Activated CD4-positive, alpha-beta T cell treated with anti-CD3 and anti-CD28 coated beads for 36 hours (primary cell): ENCODE measurements around the gene SETBP1. TPM values are rescaled to one million over a fixed set of nuclear protein-coding genes. Genes with fewer than 3 reads are reported as not detected.

Experiments used
- ATAC-seq: fragments of 200-7000 bp; cut with Tn5 transposase; one replicate; pipeline ENCODE4 v1.10.0; 2021; ENCODE audit warnings: mild to moderate bottlenecking, moderate library complexity
- CTCF ChIA-PET: fragments of 350-600 bp; sonication (Branson Sonifier 250); formaldehyde crosslinking; loops from one replicate; lab custom pipeline; 2021; ENCODE audit warnings: antibody characterized with exemption; lab: Charles Lee
- POLR2A ChIA-PET: fragments of 350-600 bp; sonication (Branson Sonifier 250); formaldehyde crosslinking; loops from one replicate; lab custom pipeline; 2021; ENCODE audit warnings: antibody characterized with exemption, inconsistent platforms; lab: Charles Lee
- DNase-seq: peaks from one replicate; pipeline ENCODE4 v3.0.0-alpha.2; 2020
- H3K27ac Mint-ChIP-seq: one replicate; pipeline ENCODE4 v1.8.0; 2021; ENCODE audit warnings: mixed read lengths
- H3K27me3 Mint-ChIP-seq: one replicate; pipeline ENCODE4 v1.8.0; 2021; ENCODE audit warnings: mixed read lengths
- H3K36me3 Mint-ChIP-seq: one replicate; pipeline ENCODE4 v1.8.0; 2021; ENCODE audit warnings: low read depth, mixed read lengths
- H3K4me1 Mint-ChIP-seq: one replicate; pipeline ENCODE4 v1.8.0; 2021; ENCODE audit warnings: mixed read lengths
- H3K4me3 Mint-ChIP-seq: one replicate; pipeline ENCODE4 v1.8.0; 2021; ENCODE audit warnings: mild to moderate bottlenecking, moderate library complexity, mixed read lengths
- H3K9me3 Mint-ChIP-seq: one replicate; pipeline ENCODE4 v1.8.0; 2021; ENCODE audit warnings: low read depth, mixed read lengths
- intact Hi-C, 2 experiments: fragments of 100-400 bp; cut with DNase I in 1 of 2; cut with micrococcal nuclease in 1 of 2; formaldehyde crosslinking; loops; one replicate each; pipeline versions ENCODE4 v1.14.2 to v1.15.1; 2022 to 2024; cut with DNase I, micrococcal nuclease
- total RNA-seq, 2 experiments: library from RNA; stranded (reverse); gene quantifications; one replicate each; pipeline ENCODE4 v1.2.3, GENCODE V29; 2021

SETBP1 gene
- total RNA-seq, 2 experiments from 2014 or later = 6.3 to 6.6 TPM

GRCh38 chr18:44652722-44653121 lies 28.0 kb upstream of the SETBP1 start:
- intact Hi-C loops = no loop called here
- POLR2A ChIA-PET = no interaction called here
- DNase-seq (no peak), ATAC-seq (no peak)
- no peak overlapping the region for H3K4me3 Mint-ChIP-seq
- no peaks in the 10 kb centered on the region for H3K9me3 Mint-ChIP-seq
- H3K4me1 Mint-ChIP-seq = no peaks in the 10 kb centered on the region
- H3K27me3 Mint-ChIP-seq = peaks cover 9% of the 10 kb centered on the region
- CTCF ChIA-PET = no interaction called here
- H3K27ac Mint-ChIP-seq = no peak overlapping the region
- H3K36me3 Mint-ChIP-seq = no peaks in the 10 kb centered on the region

- intact Hi-C loops = no loop called here
- Mint-ChIP-seq H3K4me3 (no peak overlapping the region), H3K4me1 (no peaks in the 10 kb centered on the region), H3K36me3 (no peaks in the 10 kb centered on the region), H3K9me3 (no peaks in the 10 kb centered on the region), H3K27me3 (peaks cover 7% of the 10 kb centered on the region), H3K27ac (no peak overlapping the region)
- CTCF ChIA-PET = interaction anchor here (0.7 to 0.8 kb wide), 3 partner anchors 12 to 559 kb away, joined by 3 read pairs; no protein-coding TSS in a partner anchor
- POLR2A ChIA-PET = no interaction called here
- ATAC-seq (no peak), DNase-seq (no peak)
Measured at GRCh38 chr18:44654573-44654972, 26.1 kb upstream of the SETBP1 start.

- ChIA-PET POLR2A (no interaction called here), CTCF (interaction anchor here (0.7 kb wide), 2 partner anchors 13 to 558 kb away, joined by 3 read pairs; no protein-coding TSS in a partner anchor)
- Mint-ChIP-seq H3K27ac (no peak overlapping the region), H3K9me3 (no peaks in the 10 kb centered on the region), H3K36me3 (no peaks in the 10 kb centered on the region), H3K4me1 (no peaks in the 10 kb centered on the region), H3K27me3 (peaks cover 10% of the 10 kb centered on the region), H3K4me3 (no peak overlapping the region)
- ATAC-seq (no peak), DNase-seq (no peak)
- intact Hi-C loops = no loop called here
Measured at GRCh38 chr18:44655435-44655834, 25.3 kb upstream of the SETBP1 start.

GRCh38 chr18:44659771-44660170 lies 20.9 kb upstream of the SETBP1 start:
- ChIA-PET POLR2A (no interaction called here), CTCF (interaction anchor here (0.7 kb wide), 1 partner anchor 227 kb away, joined by 3 read pairs; no protein-coding TSS in a partner anchor)
- intact Hi-C loops = no loop called here
- no peak overlapping the region for H3K27ac Mint-ChIP-seq
- H3K27me3 Mint-ChIP-seq = peaks cover 11% of the 10 kb centered on the region
- DNase-seq (no peak), ATAC-seq (no peak)
- H3K4me3 Mint-ChIP-seq = no peak overlapping the region
- H3K9me3 Mint-ChIP-seq = no peaks in the 10 kb centered on the region
- no peaks in the 10 kb centered on the region for H3K36me3 Mint-ChIP-seq
- H3K4me1 Mint-ChIP-seq = no peaks in the 10 kb centered on the region

- Mint-ChIP-seq H3K27me3 (peaks cover 32% of the 10 kb centered on the region), H3K27ac (no peak overlapping the region), H3K4me3 (no peak overlapping the region), H3K36me3 (no peaks in the 10 kb centered on the region), H3K9me3 (no peaks in the 10 kb centered on the region), H3K4me1 (no peaks in the 10 kb centered on the region)
- POLR2A ChIA-PET = no interaction called here
- CTCF ChIA-PET = interaction anchor here (0.7 kb wide), 1 partner anchor 13 kb away, joined by 3 read pairs; no protein-coding TSS in a partner anchor
- intact Hi-C loops = no loop called here
- DNase-seq (no peak), ATAC-seq (no peak)
Measured at GRCh38 chr18:44668270-44668975, 12.3 kb upstream of the SETBP1 start.

- no peak for ATAC-seq
- H3K27ac Mint-ChIP-seq = no peak overlapping the region
- no peaks in the 10 kb centered on the region for H3K36me3 Mint-ChIP-seq
- no peak for DNase-seq
- CTCF ChIA-PET = interaction anchor here (0.6 to 1.3 kb wide), 4 partner anchors 137 to 541 kb away, joined by 3 to 4 read pairs (median 3); no protein-coding TSS in a partner anchor
- no peaks in the 10 kb centered on the region for H3K4me1 Mint-ChIP-seq
- POLR2A ChIA-PET = no interaction called here
- intact Hi-C loops = loop anchor here (10.0 kb wide), 2 partner anchors 303 to 713 kb away; no protein-coding TSS in a partner anchor
- no peaks in the 10 kb centered on the region for H3K9me3 Mint-ChIP-seq
- H3K27me3 Mint-ChIP-seq = peaks cover 46% of the 10 kb centered on the region
- no peak overlapping the region for H3K4me3 Mint-ChIP-seq
Measured at GRCh38 chr18:44671914-44672313, 8.8 kb upstream of the SETBP1 start.

- intact Hi-C loops = loop anchor here (10.0 kb wide), 2 partner anchors 302 to 712 kb away; no protein-coding TSS in a partner anchor
- POLR2A ChIA-PET = no interaction called here
- Mint-ChIP-seq H3K27me3 (peaks cover 45% of the 10 kb centered on the region), H3K4me1 (no peaks in the 10 kb centered on the region), H3K27ac (no peak overlapping the region), H3K4me3 (no peak overlapping the region), H3K9me3 (no peaks in the 10 kb centered on the region), H3K36me3 (no peaks in the 10 kb centered on the region)
- DNase-seq (no peak), ATAC-seq (no peak)
- CTCF ChIA-PET = interaction anchor here (0.9 kb wide), 2 partner anchors 8 to 428 kb away, joined by 3 read pairs; no protein-coding TSS in a partner anchor
Measured at GRCh38 chr18:44672506-44672905, 8.2 kb upstream of the SETBP1 start.

GRCh38 chr18:44673256-44673880 lies 7.3 kb upstream of the SETBP1 start:
- no peaks in the 10 kb centered on the region for H3K36me3 Mint-ChIP-seq
- no peaks in the 10 kb centered on the region for H3K9me3 Mint-ChIP-seq
- no peak overlapping the region for H3K27ac Mint-ChIP-seq
- no peaks in the 10 kb centered on the region for H3K4me1 Mint-ChIP-seq
- H3K27me3 Mint-ChIP-seq = peaks cover 49% of the 10 kb centered on the region
- CTCF ChIA-PET = interaction anchor here (0.6 to 0.9 kb wide), 2 partner anchors 8 to 119 kb away, joined by 3 read pairs; no protein-coding TSS in a partner anchor
- POLR2A ChIA-PET = interaction anchor here (0.5 kb wide), 1 partner anchor 1025 kb away, joined by 4 read pairs; no protein-coding TSS in a partner anchor
- DNase-seq (no peak), ATAC-seq (no peak)
- no peak overlapping the region for H3K4me3 Mint-ChIP-seq
- intact Hi-C loops = loop anchor here (10.0 kb wide), 2 partner anchors 301 to 711 kb away; no protein-coding TSS in a partner anchor

GRCh38 chr18:44677933-44678332 lies 2.8 kb upstream of the SETBP1 start:
- no peaks in the 10 kb centered on the region for H3K9me3 Mint-ChIP-seq
- ATAC-seq = no peak
- CTCF ChIA-PET = no interaction called here
- H3K4me1 Mint-ChIP-seq = peaks cover 7% of the 10 kb centered on the region
- H3K4me3 Mint-ChIP-seq = no peak overlapping the region
- no peak for DNase-seq
- no peak overlapping the region for H3K27ac Mint-ChIP-seq
- H3K36me3 Mint-ChIP-seq = no peaks in the 10 kb centered on the region
- intact Hi-C loops = loop anchor here (2.0 to 10.0 kb wide), 5 partner anchors 217 to 707 kb away; no protein-coding TSS in a partner anchor
- POLR2A ChIA-PET = no interaction called here
- H3K27me3 Mint-ChIP-seq = peaks cover 39% of the 10 kb centered on the region

- Mint-ChIP-seq H3K4me3 (no peak overlapping the region), H3K36me3 (no peaks in the 10 kb centered on the region), H3K4me1 (peaks cover 7% of the 10 kb centered on the region), H3K27me3 (peaks cover 37% of the 10 kb centered on the region), H3K9me3 (no peaks in the 10 kb centered on the region), H3K27ac (no peak overlapping the region)
- POLR2A ChIA-PET = interaction anchor here (0.7 kb wide), 1 partner anchor 81 kb away, joined by 5 read pairs; no protein-coding TSS in a partner anchor
- intact Hi-C loops = loop anchor here (1.0 to 10.0 kb wide), 10 partner anchors 81 to 706 kb away; no protein-coding TSS in a partner anchor
- DNase-seq = no peak
- no peak for ATAC-seq
- CTCF ChIA-PET = interaction anchor here (0.6 to 1.0 kb wide), 5 partner anchors 14 to 282 kb away, joined by 3 to 4 read pairs (median 3); no protein-coding TSS in a partner anchor
Measured at GRCh38 chr18:44678725-44679055, 2.0 kb upstream of the SETBP1 start.
